NCI-H2196 treated with DMSO at 0.1 percent for 48 hours (cell line): ENCODE data around the gene NRP2.

Source experiments
- DNase-seq: peaks from one replicate; lab custom pipeline; 2025; ENCODE audit not compliant: unreplicated experiment; lab: John Stamatoyannopoulos, UW

NRP2 gene

GRCh38 chr2:205686056-205686782, 3.9 kb downstream of the NRP2 start:
- no peak for DNase-seq

- DNase-seq, result no peak
Observed at GRCh38 chr2:205686783-205687640, 4.7 kb downstream of the NRP2 start.

- no peak for DNase-seq
Observed at GRCh38 chr2:205687641-205687956, 5.3 kb downstream of the NRP2 start.

GRCh38 chr2:205688417-205689200, 6.3 kb downstream of the NRP2 start:
- no peak for DNase-seq

- no peak for DNase-seq
Observed at GRCh38 chr2:205689820-205690219, 7.5 kb downstream of the NRP2 start.

GRCh38 chr2:205692104-205692503, 9.8 kb downstream of the NRP2 start:
- no peak for DNase-seq

- DNase-seq, result no peak
Observed at GRCh38 chr2:205694256-205694655, 12.0 kb downstream of the NRP2 start.

GRCh38 chr2:205695460-205695991, 13.2 kb downstream of the NRP2 start:
- DNase-seq, result no peak

- DNase-seq, result no peak
Observed at GRCh38 chr2:205696331-205696926, 14.1 kb downstream of the NRP2 start.

GRCh38 chr2:205696927-205697441, 14.7 kb downstream of the NRP2 start:
- no peak for DNase-seq

GRCh38 chr2:205698286-205699268, 16.3 kb downstream of the NRP2 start:
- DNase-seq, result no peak

- DNase-seq, result no peak
Observed at GRCh38 chr2:205699515-205700289, 17.4 kb downstream of the NRP2 start.

- no peak for DNase-seq
Observed at GRCh38 chr2:205700331-205701132, 18.2 kb downstream of the NRP2 start.

- no peak for DNase-seq
Observed at GRCh38 chr2:205701509-205701908, 19.2 kb downstream of the NRP2 start.

GRCh38 chr2:205702576-205702975, 20.3 kb downstream of the NRP2 start:
- DNase-seq, result no peak

- no peak for DNase-seq
Observed at GRCh38 chr2:205703471-205704126, 21.3 kb downstream of the NRP2 start.

GRCh38 chr2:205704127-205704741, 21.9 kb downstream of the NRP2 start:
- DNase-seq, result no peak
